ENCODE measurements around the gene ASPSCR1. TPM values are rescaled to one million over a fixed set of nuclear protein-coding genes. Genes with fewer than 3 reads are reported as not detected.

Gene ASPSCR1
- total and polyA plus RNA-seq, 2 of the 13 experiments (the other 11 are each of a cell fraction or from before 2014, with no cell fraction given), result 274 to 314 TPM

DNA sequence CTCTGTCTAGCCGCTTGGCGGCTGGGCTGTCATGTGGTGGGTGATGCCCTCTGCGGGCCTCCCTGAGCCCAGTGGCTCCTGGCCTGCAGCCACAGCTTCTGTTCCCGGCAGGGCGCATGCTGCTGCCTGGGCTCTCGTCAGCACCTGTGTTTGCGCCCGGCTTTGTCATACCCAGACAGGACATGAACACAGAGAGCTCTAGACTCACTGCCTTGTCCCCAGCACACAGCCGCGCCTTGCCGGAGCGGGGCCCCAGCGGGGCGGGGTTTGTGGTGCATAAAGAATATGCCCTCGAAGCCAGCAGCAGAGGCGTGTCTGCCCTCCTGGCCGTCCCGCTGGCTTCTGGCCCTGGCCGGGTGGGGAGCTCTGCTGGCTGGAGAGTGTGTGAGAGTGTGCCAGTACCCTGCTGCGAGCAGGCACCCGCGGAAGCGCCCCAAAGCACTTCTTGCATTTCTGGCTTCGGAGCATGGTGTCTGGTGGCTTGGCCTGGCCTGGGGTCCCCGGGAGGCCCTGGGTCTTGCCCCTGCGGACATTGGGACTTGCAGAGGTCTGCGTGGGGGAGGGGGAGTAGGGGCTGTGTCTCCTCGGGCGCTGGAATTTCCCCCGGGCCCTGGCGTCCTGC is 14.4 kb downstream of the ASPSCR1 start (continued):
- TF ChIP-seq ZNF552 (CRISPR knock-in tag; IDR thresholded peaks at IDR 0.05; ENCODE audit: borderline replicate concordance) (no peak; the same call in 1 of the 2 replicates), ISL2 (CRISPR knock-in tag; IDR thresholded peaks at IDR 0.05) (no peak; the same call in 1 of the 2 replicates), RAD51 (IDR thresholded peaks at IDR 0.05; ENCODE audit: borderline replicate concordance) (no peak), SYNCRIP (IDR thresholded peaks at IDR 0.05; ENCODE audit: insufficient read depth, low read depth, low read length) (no peak), ZNF841 (CRISPR knock-in tag; IDR thresholded peaks at IDR 0.05; ENCODE audit: borderline replicate concordance) (peak; percentile 66; the same call in 1 of the 2 replicates), ATF1 (CRISPR knock-in tag; IDR thresholded peaks at IDR 0.05) (no peak), ZNF7 (CRISPR knock-in tag; IDR thresholded peaks at IDR 0.05) (peak; percentile 61; the same call in 1 of the 2 replicates), MTA3 (CRISPR knock-in tag; IDR thresholded peaks at IDR 0.05) (no peak), ZNF235 (CRISPR knock-in tag; IDR thresholded peaks at IDR 0.05; ENCODE audit: borderline replicate concordance) (peak; percentile 76), ZBTB20 (CRISPR knock-in tag; IDR thresholded peaks at IDR 0.05; ENCODE audit: borderline replicate concordance, low read depth) (no peak), NFATC3 (CRISPR knock-in tag; IDR thresholded peaks at IDR 0.05) (peak; percentile 99; the same call in 1 of the 2 replicates), ZNF564 (CRISPR knock-in tag; IDR thresholded peaks at IDR 0.05) (0 out of 2 replicates have a peak, but pooled peaks have one; percentile 27), TAF15 (IDR thresholded peaks at IDR 0.05; ENCODE audit: low read depth, low read length, poor library complexity, severe bottlenecking) (peak; percentile 84), ZNF337 (CRISPR knock-in tag; IDR thresholded peaks at IDR 0.05; ENCODE audit: borderline replicate concordance, low read depth) (0 out of 2 replicates have a peak, but pooled peaks have one; percentile 60), ZNF782 (CRISPR knock-in tag; IDR thresholded peaks at IDR 0.05; ENCODE audit: borderline replicate concordance) (peak; percentile 81; the same call in 1 of the 2 replicates), KLF11 (CRISPR knock-in tag; IDR thresholded peaks at IDR 0.05) (0 out of 2 replicates have a peak, but pooled peaks have one; percentile 69), CHD4 (IDR thresholded peaks at IDR 0.05; ENCODE audit: borderline replicate concordance, low read length) (peak; percentile 58; the same call in 1 of the 2 replicates), ZNF329 (CRISPR knock-in tag; IDR thresholded peaks at IDR 0.05; ENCODE audit: low read depth) (no peak; the same call in 1 of the 2 replicates), ZSCAN12 (CRISPR knock-in tag; IDR thresholded peaks at IDR 0.05) (peak; percentile 97), MATR3 (CRISPR knock-in tag; IDR thresholded peaks at IDR 0.05) (no peak), HNRNPH1 (optimal IDR thresholded peaks at IDR 0.05; ENCODE audit: low read depth, low read length) (no peak)
- TF ChIP-seq, protein P1, sequence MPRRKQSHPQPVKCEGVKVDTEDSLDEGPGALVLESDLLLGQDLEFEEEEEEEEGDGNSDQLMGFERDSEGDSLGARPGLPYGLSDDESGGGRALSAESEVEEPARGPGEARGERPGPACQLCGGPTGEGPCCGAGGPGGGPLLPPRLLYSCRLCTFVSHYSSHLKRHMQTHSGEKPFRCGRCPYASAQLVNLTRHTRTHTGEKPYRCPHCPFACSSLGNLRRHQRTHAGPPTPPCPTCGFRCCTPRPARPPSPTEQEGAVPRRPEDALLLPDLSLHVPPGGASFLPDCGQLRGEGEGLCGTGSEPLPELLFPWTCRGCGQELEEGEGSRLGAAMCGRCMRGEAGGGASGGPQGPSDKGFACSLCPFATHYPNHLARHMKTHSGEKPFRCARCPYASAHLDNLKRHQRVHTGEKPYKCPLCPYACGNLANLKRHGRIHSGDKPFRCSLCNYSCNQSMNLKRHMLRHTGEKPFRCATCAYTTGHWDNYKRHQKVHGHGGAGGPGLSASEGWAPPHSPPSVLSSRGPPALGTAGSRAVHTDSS (CRISPR knock-in tag; conservative IDR thresholded peaks at IDR 0.05), result no peak
- TF ChIP-seq, protein P2, sequence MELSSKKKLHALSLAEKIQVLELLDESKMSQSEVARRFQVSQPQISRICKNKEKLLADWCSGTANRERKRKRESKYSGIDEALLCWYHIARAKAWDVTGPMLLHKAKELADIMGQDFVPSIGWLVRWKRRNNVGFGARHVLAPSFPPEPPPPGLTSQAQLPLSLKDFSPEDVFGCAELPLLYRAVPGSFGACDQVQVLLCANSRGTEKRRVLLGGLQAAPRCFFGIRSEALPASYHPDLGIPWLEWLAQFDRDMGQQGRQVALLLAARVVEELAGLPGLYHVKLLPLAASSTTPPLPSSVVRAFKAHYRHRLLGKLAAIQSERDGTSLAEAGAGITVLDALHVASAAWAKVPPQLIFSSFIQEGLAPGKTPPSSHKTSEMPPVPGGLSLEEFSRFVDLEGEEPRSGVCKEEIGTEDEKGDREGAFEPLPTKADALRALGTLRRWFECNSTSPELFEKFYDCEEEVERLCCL (CRISPR knock-in tag; IDR thresholded peaks at IDR 0.05; ENCODE audit: borderline replicate concordance), result no peak
- TF ChIP-seq, protein P3, sequence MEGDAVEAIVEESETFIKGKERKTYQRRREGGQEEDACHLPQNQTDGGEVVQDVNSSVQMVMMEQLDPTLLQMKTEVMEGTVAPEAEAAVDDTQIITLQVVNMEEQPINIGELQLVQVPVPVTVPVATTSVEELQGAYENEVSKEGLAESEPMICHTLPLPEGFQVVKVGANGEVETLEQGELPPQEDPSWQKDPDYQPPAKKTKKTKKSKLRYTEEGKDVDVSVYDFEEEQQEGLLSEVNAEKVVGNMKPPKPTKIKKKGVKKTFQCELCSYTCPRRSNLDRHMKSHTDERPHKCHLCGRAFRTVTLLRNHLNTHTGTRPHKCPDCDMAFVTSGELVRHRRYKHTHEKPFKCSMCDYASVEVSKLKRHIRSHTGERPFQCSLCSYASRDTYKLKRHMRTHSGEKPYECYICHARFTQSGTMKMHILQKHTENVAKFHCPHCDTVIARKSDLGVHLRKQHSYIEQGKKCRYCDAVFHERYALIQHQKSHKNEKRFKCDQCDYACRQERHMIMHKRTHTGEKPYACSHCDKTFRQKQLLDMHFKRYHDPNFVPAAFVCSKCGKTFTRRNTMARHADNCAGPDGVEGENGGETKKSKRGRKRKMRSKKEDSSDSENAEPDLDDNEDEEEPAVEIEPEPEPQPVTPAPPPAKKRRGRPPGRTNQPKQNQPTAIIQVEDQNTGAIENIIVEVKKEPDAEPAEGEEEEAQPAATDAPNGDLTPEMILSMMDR (CRISPR knock-in tag; IDR thresholded peaks at IDR 0.05), result peak; percentile 77
- TF ChIP-seq, protein P4, sequence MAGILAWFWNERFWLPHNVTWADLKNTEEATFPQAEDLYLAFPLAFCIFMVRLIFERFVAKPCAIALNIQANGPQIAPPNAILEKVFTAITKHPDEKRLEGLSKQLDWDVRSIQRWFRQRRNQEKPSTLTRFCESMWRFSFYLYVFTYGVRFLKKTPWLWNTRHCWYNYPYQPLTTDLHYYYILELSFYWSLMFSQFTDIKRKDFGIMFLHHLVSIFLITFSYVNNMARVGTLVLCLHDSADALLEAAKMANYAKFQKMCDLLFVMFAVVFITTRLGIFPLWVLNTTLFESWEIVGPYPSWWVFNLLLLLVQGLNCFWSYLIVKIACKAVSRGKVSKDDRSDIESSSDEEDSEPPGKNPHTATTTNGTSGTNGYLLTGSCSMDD (CRISPR knock-in tag; IDR thresholded peaks at IDR 0.05), result peak; percentile 64; the same call in 1 of the 2 replicates
